ENCODE results near the gene TMEM263. TPM values are rescaled to one million over a fixed set of nuclear protein-coding genes. Genes with fewer than 3 reads are reported as not detected.

Gene TMEM263
- total RNA-seq, 1 donor, result 125 TPM

DNA sequence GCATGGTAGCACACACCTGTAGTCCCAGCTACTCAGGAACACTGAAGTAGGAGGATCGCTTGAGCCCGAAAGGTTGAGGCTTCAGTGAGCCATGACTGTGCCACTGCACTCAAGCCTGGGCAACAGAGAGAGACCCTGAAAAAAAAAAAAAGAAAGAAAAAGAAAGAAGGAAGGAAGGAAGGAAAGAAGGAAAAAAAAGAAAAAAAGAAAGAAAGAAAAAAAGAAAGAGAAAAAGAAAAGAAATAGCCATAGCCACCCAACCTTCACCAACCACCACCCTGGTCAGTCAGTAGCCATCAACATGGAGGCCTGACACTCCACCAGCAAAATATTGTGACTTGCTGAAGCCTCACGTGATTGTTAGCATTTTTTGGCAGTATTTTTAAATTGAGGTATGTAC lies 21.4 kb upstream of the TMEM263 start:
- Histone ChIP-seq H3K27me3 (ENCODE audit: insufficient read depth, low read length) (no peaks in the 10 kb centered on the region), H3K4me2 (ENCODE audit: insufficient read depth, low read length) (no peak overlapping the region), H3K9me3 (ENCODE audit: low read depth, low read length) (no peaks in the 10 kb centered on the region), H3K4me1 (ENCODE audit: insufficient read depth, low read length) (no peaks in the 10 kb centered on the region), H2AFZ (ENCODE audit: low read length) (no peak overlapping the region), H3K27ac (ENCODE audit: low read depth, low read length) (no peak overlapping the region), H3K79me2 (ENCODE audit: insufficient read depth, low read length) (no peaks in the 10 kb centered on the region), H4K20me1 (ENCODE audit: insufficient read depth, low read length) (no peaks in the 10 kb centered on the region), H3K36me3 (ENCODE audit: insufficient read depth, low read length) (no peaks in the 10 kb centered on the region), H3K4me3 (ENCODE audit: insufficient read depth, low read length) (no peak overlapping the region)
- no peak for DNase-seq (ENCODE audit: insufficient read length, low spot score, missing footprints)
- TF ChIP-seq, protein P1, sequence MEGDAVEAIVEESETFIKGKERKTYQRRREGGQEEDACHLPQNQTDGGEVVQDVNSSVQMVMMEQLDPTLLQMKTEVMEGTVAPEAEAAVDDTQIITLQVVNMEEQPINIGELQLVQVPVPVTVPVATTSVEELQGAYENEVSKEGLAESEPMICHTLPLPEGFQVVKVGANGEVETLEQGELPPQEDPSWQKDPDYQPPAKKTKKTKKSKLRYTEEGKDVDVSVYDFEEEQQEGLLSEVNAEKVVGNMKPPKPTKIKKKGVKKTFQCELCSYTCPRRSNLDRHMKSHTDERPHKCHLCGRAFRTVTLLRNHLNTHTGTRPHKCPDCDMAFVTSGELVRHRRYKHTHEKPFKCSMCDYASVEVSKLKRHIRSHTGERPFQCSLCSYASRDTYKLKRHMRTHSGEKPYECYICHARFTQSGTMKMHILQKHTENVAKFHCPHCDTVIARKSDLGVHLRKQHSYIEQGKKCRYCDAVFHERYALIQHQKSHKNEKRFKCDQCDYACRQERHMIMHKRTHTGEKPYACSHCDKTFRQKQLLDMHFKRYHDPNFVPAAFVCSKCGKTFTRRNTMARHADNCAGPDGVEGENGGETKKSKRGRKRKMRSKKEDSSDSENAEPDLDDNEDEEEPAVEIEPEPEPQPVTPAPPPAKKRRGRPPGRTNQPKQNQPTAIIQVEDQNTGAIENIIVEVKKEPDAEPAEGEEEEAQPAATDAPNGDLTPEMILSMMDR (IDR thresholded peaks at IDR 0.05; ENCODE audit: extremely low read depth, low read depth, low read length), result no peak

DNA sequence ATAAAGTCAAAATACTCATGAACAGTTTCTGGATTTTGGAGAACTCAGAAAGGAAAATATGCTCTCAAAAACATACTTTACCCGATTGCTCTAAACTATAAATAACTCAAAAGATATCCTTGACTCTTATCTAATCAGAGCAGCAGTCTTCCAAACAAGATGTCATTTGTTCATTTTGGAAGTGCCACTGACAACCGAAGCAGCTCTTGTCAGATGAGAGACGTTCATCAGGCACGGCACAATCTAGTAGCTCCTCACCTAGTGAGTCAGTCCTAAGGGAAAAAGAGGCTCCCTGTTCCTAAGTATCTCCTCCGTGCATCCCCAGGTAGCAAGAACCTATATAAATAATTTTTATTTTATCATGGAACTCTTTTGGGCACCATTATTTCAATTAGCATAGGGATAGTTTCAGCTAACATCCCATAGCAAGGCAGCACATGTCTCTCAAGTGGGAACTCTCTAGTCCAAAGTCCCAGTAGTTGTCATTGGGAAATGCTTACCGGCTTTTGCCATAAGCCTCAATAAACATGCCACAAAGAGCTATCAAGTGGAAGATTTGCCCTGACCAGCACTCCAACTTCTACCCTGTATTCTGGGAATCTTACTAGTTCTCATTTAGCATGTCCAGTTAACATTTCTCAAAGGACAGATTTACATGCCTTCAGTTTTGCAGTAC lies 14.1 kb upstream of the TMEM263 start:
- Histone ChIP-seq H2AFZ (ENCODE audit: low read length) (no peak overlapping the region), H3K9me3 (ENCODE audit: low read depth, low read length) (no peaks in the 10 kb centered on the region), H3K27me3 (ENCODE audit: insufficient read depth, low read length) (no peaks in the 10 kb centered on the region), H4K20me1 (ENCODE audit: insufficient read depth, low read length) (no peaks in the 10 kb centered on the region), H3K27ac (ENCODE audit: low read depth, low read length) (no peak overlapping the region), H3K4me1 (ENCODE audit: insufficient read depth, low read length) (no peaks in the 10 kb centered on the region), H3K36me3 (ENCODE audit: insufficient read depth, low read length) (no peaks in the 10 kb centered on the region), H3K4me2 (ENCODE audit: insufficient read depth, low read length) (no peak overlapping the region), H3K4me3 (ENCODE audit: insufficient read depth, low read length) (no peak overlapping the region), H3K79me2 (ENCODE audit: insufficient read depth, low read length) (no peaks in the 10 kb centered on the region)
- TF ChIP-seq, protein P1 (IDR thresholded peaks at IDR 0.05; ENCODE audit: extremely low read depth, low read depth, low read length), result no peak
- no peak for DNase-seq (ENCODE audit: insufficient read length, low spot score, missing footprints)

DNA sequence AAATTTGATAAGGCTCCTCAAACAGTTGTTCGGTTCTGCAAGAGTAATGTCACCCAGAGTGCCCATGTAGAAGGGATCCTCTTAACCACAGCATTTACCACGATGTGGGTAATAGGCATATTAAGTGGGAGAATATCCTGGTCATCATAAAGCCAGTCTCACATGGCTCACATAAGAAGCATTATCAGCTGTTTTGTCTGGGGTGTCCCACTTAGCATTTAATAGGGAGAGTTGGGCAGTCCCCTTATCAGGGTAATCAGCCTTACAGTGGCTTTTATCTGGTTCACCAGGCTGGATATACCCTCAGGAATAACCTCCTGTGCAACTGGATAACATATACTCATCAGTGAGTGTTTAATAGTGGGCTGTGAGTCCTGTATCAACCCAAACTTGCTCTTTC lies 12.9 kb upstream of the TMEM263 start:
- no peak for DNase-seq (ENCODE audit: insufficient read length, low spot score, missing footprints)

DNA sequence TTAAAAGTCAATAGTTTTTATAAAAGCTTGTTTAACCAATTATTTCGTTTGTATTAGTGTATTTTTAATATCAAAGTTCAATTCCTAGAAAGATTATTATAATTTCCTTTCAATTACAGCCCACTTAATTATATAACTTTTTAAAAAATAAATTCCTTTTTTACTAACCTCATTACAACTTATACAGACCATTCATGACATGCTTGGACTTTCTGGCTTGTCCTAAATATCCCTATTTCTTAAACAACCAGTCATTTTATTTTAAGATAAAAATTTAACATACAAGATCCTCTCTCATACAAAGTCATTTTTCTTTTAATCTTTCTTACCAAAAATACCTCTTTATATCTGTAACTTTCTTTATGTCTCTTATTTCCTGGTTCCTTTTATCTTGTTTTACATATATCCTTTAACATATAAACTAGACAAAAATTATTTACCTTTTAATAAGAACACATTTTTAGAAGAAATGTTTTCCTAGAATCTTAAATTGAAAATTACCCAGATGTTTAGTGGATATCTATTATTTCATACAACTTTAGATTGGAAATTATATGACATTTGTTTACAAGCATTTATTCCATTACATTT lies 10.4 kb upstream of the TMEM263 start:
- Histone ChIP-seq H3K27ac (ENCODE audit: low read depth, low read length) (no peak overlapping the region), H3K36me3 (ENCODE audit: insufficient read depth, low read length) (no peaks in the 10 kb centered on the region), H3K79me2 (ENCODE audit: insufficient read depth, low read length) (no peaks in the 10 kb centered on the region), H3K9me3 (ENCODE audit: low read depth, low read length) (no peaks in the 10 kb centered on the region), H3K4me2 (ENCODE audit: insufficient read depth, low read length) (no peak overlapping the region), H4K20me1 (ENCODE audit: insufficient read depth, low read length) (no peaks in the 10 kb centered on the region), H2AFZ (ENCODE audit: low read length) (no peak overlapping the region), H3K4me1 (ENCODE audit: insufficient read depth, low read length) (no peaks in the 10 kb centered on the region), H3K4me3 (ENCODE audit: insufficient read depth, low read length) (no peak overlapping the region), H3K27me3 (ENCODE audit: insufficient read depth, low read length) (no peaks in the 10 kb centered on the region)
- no peak for DNase-seq (ENCODE audit: insufficient read length, low spot score, missing footprints)
- TF ChIP-seq, protein P1 (IDR thresholded peaks at IDR 0.05; ENCODE audit: extremely low read depth, low read depth, low read length), result no peak

More for the DNA sequence above, 12.9 kb upstream of the TMEM263 start:
- Histone ChIP-seq H3K9me3 (ENCODE audit: low read depth, low read length) (no peaks in the 10 kb centered on the region), H4K20me1 (ENCODE audit: insufficient read depth, low read length) (no peaks in the 10 kb centered on the region), H2AFZ (ENCODE audit: low read length) (no peak overlapping the region), H3K79me2 (ENCODE audit: insufficient read depth, low read length) (no peaks in the 10 kb centered on the region), H3K4me3 (ENCODE audit: insufficient read depth, low read length) (no peak overlapping the region), H3K4me1 (ENCODE audit: insufficient read depth, low read length) (no peaks in the 10 kb centered on the region), H3K36me3 (ENCODE audit: insufficient read depth, low read length) (no peaks in the 10 kb centered on the region), H3K27me3 (ENCODE audit: insufficient read depth, low read length) (no peaks in the 10 kb centered on the region), H3K4me2 (ENCODE audit: insufficient read depth, low read length) (no peak overlapping the region), H3K27ac (ENCODE audit: low read depth, low read length) (no peak overlapping the region)
- TF ChIP-seq, protein P1 (IDR thresholded peaks at IDR 0.05; ENCODE audit: extremely low read depth, low read depth, low read length), result no peak

All from osteoblast (primary cell).